Activated naive CD8-positive, alpha-beta T cell treated with anti-CD3 and anti-CD28 coated beads, Interleukin-2, amount 50 U/mL, for 16 hours (primary cell): Measurements from ENCODE around the gene SDC1.

Source experiments
- DNase-seq: peaks from one replicate; pipeline ENCODE4 v3.0.0-alpha.2; 2020; ENCODE audit warnings: low read depth, low spot score

Gene SDC1

GRCh38 chr2:20183373-20183772 lies 41.6 kb downstream of the SDC1 start:
- no peak for DNase-seq

- DNase-seq = no peak
Observed at GRCh38 chr2:20182241-20182931, 42.5 kb downstream of the SDC1 start.

- DNase-seq = no peak
Observed at GRCh38 chr2:20181761-20182160, 43.2 kb downstream of the SDC1 start.

- DNase-seq = no peak
Observed at GRCh38 chr2:20180676-20181648, 44.0 kb downstream of the SDC1 start.

GRCh38 chr2:20179755-20180594 lies 45.0 kb downstream of the SDC1 start:
- no peak for DNase-seq

GRCh38 chr2:20179466-20179754 lies 45.5 kb downstream of the SDC1 start:
- DNase-seq = no peak

- DNase-seq = no peak
Observed at GRCh38 chr2:20178666-20179465, 46.1 kb downstream of the SDC1 start.

- no peak for DNase-seq
Observed at GRCh38 chr2:20178249-20178607, 46.7 kb downstream of the SDC1 start.

GRCh38 chr2:20177556-20178248 lies 47.2 kb downstream of the SDC1 start:
- no peak for DNase-seq

GRCh38 chr2:20176760-20177159 lies 48.2 kb downstream of the SDC1 start:
- DNase-seq = no peak

- no peak for DNase-seq
Observed at GRCh38 chr2:20175931-20176330, 49.0 kb downstream of the SDC1 start.

GRCh38 chr2:20175267-20175666 lies 49.7 kb downstream of the SDC1 start:
- no peak for DNase-seq

GRCh38 chr2:20174410-20174809 lies 50.5 kb downstream of the SDC1 start:
- no peak for DNase-seq

GRCh38 chr2:20173496-20174402 lies 51.2 kb downstream of the SDC1 start:
- DNase-seq = no peak

- no peak for DNase-seq
Observed at GRCh38 chr2:20173064-20173463, 51.9 kb downstream of the SDC1 start.

GRCh38 chr2:20172273-20173055 lies 52.5 kb downstream of the SDC1 start:
- no peak for DNase-seq

- DNase-seq = no peak
Observed at GRCh38 chr2:20171445-20171977, 53.4 kb downstream of the SDC1 start.

GRCh38 chr2:20170704-20171250 lies 54.2 kb downstream of the SDC1 start:
- no peak for DNase-seq
